SK-N-SH treated with all-trans-retinoic acid at 6 μM for 48 hours (cell line): ENCODE data around the gene CMTR2.

Experiments
- ARNTL ChIP-seq: fragments of 450-650 bp; formaldehyde crosslinking; IDR thresholded peaks from 2 replicates; pipeline ENCODE4 v1.5.0; 2020; ENCODE audit warnings: low read depth, mild to moderate bottlenecking, moderate library complexity, borderline replicate concordance
- CREB5 ChIP-seq: fragments of 250-450 bp; sonication (Bioruptor Pico); IDR thresholded peaks from 2 replicates; pipeline ENCODE4 v1.5.1; 2020; ENCODE audit warnings: low read depth, mild to moderate bottlenecking, moderate library complexity
- OSR1 ChIP-seq: fragments of 250-450 bp; sonication (Bioruptor Pico); IDR thresholded peaks from 2 replicates; pipeline ENCODE4 v1.8.0; 2022; ENCODE audit warnings: moderate library complexity, mild to moderate bottlenecking, inconsistent platforms
- PATZ1 ChIP-seq: fragments of 250-450 bp; sonication (Bioruptor Pico); IDR thresholded peaks from 2 replicates; pipeline ENCODE4 v1.8.0; 2020; ENCODE audit warnings: mild to moderate bottlenecking, moderate library complexity, borderline replicate concordance
- POU6F1 ChIP-seq: fragments of 250-450 bp; sonication (Bioruptor Pico); IDR thresholded peaks from 2 replicates; pipeline ENCODE4 v1.8.0; 2021; ENCODE audit warnings: low read depth, mild to moderate bottlenecking, moderate library complexity, borderline replicate concordance
- ZFP30 ChIP-seq: fragments of 450-650 bp; formaldehyde crosslinking; IDR thresholded peaks from 2 replicates; pipeline ENCODE4 v1.5.0; 2022; ENCODE audit warnings: mild to moderate bottlenecking, moderate library complexity

GRCh38 chr16:71287911-71288310 is 1.3 kb downstream of the CMTR2 start:
- no peak for TF ChIP-seq POU6F1 (CRISPR knock-in tag)
- no peak for TF ChIP-seq CREB5
- no peak for TF ChIP-seq OSR1
- TF ChIP-seq PATZ1 (CRISPR knock-in tag): no peak
- no peak for TF ChIP-seq ZFP30 (CRISPR knock-in tag)
- no peak for TF ChIP-seq ARNTL (CRISPR knock-in tag)
